Endothelial cell of umbilical vein (primary cell): ENCODE data around the gene KIAA1958. TPM values are rescaled to one million over a fixed set of nuclear protein-coding genes. Genes with fewer than 3 reads are reported as not detected.

Experiments used
- BruUV-seq: library from RNA; stranded (reverse); fragments of 400-500 nt; replicated peaks from 2 replicates; lab custom pipeline; 2021; lab: Mats Ljungman, UMichigan
- CTCF ChIA-PET: fragments of 300-600, 350-600 bp; sonication (Branson Sonifier 250); formaldehyde crosslinking; loops from one replicate; lab custom pipeline; 2021; ENCODE audit warnings: antibody characterized with exemption, inconsistent platforms; lab: Charles Lee
- POLR2A ChIA-PET: fragments of 300-600, 350-600 bp; sonication (Branson Sonifier 250); formaldehyde crosslinking; loops from one replicate; lab custom pipeline; 2021; ENCODE audit warnings: antibody characterized with exemption, inconsistent platforms; lab: Charles Lee
- DNase-seq: peaks from one replicate; pipeline ENCODE4 v3.0.0-alpha.2; 2011; ENCODE audit warnings: low read depth, low spot score
- FAIRE-seq: peaks from 2 replicates; lab custom pipeline; 2011; peaks lifted over from hg19 to GRCh38; lab: Jason Lieb, UNC
- H2AFZ ChIP-seq: 2 replicates; pipeline ENCODE4 v1.6.0; 2012; ENCODE audit warnings: low read depth, low read length, control low read depth, inconsistent platforms
- H3K27ac ChIP-seq: 2 replicates; pipeline ENCODE4 v1.5.1; 2011; ENCODE audit warnings: low read depth, mild to moderate bottlenecking, control low read depth, low read length, moderate library complexity; ENCODE audit not compliant: insufficient read depth
- H3K27me3 ChIP-seq, 2 experiments: 2 replicates each; pipeline versions ENCODE4 v1.6.0 to v1.6.1; 2011; ENCODE audit warnings: low read length in 2 of 2, mixed read lengths in 1 of 2; ENCODE audit not compliant: control insufficient read depth in 2 of 2, insufficient read depth in 2 of 2
- H3K36me3 ChIP-seq, 2 experiments: 2 replicates in 1 of 2; 3 replicates in 1 of 2; pipeline ENCODE4 v1.5.1; 2011; ENCODE audit warnings: low read length in 2 of 2, mild to moderate bottlenecking in 1 of 2, moderate library complexity in 1 of 2; ENCODE audit not compliant: control insufficient read depth in 2 of 2, insufficient read depth in 2 of 2; ENCODE audit errors: extremely low read depth in 1 of 2
- H3K4me1 ChIP-seq: 3 replicates; pipeline ENCODE4 v1.5.1; 2011; ENCODE audit warnings: mild to moderate bottlenecking, low read length; ENCODE audit not compliant: control insufficient read depth, insufficient read depth; ENCODE audit errors: extremely low read depth
- H3K4me2 ChIP-seq: 2 replicates; pipeline ENCODE4 v1.6.1; 2011; ENCODE audit warnings: low read length, control low read depth, mixed read lengths; ENCODE audit not compliant: insufficient read depth
- H3K4me3 ChIP-seq, 3 experiments: fragments of 200-600 bp in 1 of 3; sonication (generic), shearing (Covaris generic) in 1 of 3; replicated peaks in 1 of 3; 2 replicates each; pipeline ENCODE4 v1.5.1; 2011 to 2016; ENCODE audit warnings: control low read depth in 3 of 3, low read length in 3 of 3, mild to moderate bottlenecking in 2 of 3, inconsistent platforms in 1 of 3, low read depth in 1 of 3, moderate library complexity in 1 of 3; ENCODE audit not compliant: insufficient read depth in 1 of 3
- H3K79me2 ChIP-seq: 2 replicates; pipeline ENCODE4 v1.6.0; 2012; ENCODE audit warnings: low read length, inconsistent platforms; ENCODE audit not compliant: control insufficient read depth, insufficient read depth
- H3K9ac ChIP-seq: replicated peaks from 2 replicates; pipeline ENCODE3; 2011; ENCODE audit warnings: low read length, control low read depth; ENCODE audit not compliant: insufficient read depth; ENCODE audit errors: extremely low read depth
- H3K9me1 ChIP-seq: replicated peaks from 3 replicates; pipeline ENCODE4 v1.6.0; 2011; ENCODE audit warnings: mild to moderate bottlenecking, low read length; ENCODE audit not compliant: control insufficient read depth, insufficient read depth; ENCODE audit errors: extremely low read depth
- H3K9me3 ChIP-seq: replicated peaks from 2 replicates; pipeline ENCODE4 v1.5.1; 2012; ENCODE audit warnings: low read length, inconsistent platforms; ENCODE audit not compliant: control insufficient read depth, insufficient read depth
- H4K20me1 ChIP-seq: replicated peaks from 2 replicates; pipeline ENCODE3; 2011; ENCODE audit warnings: mild to moderate bottlenecking, low read length; ENCODE audit not compliant: control insufficient read depth, insufficient read depth; ENCODE audit errors: extremely low read depth
- CTCF ChIP-seq, 2 donors: IDR thresholded peaks; 1 replicate in 1 of 2; 2 replicates in 1 of 2; pipeline ENCODE4 v1.5.1; 2011; ENCODE audit warnings: low read length in 2 of 2, mild to moderate bottlenecking in 2 of 2, moderate library complexity in 2 of 2, control low read depth in 1 of 2, inconsistent platforms in 1 of 2, low read depth in 1 of 2; ENCODE audit not compliant: insufficient read depth in 1 of 2; ENCODE audit errors: extremely low read depth in 1 of 2
- EZH2 ChIP-seq: IDR thresholded peaks from 2 replicates; pipeline ENCODE4 v1.6.1; 2012; ENCODE audit warnings: borderline replicate concordance, low read depth, mild to moderate bottlenecking, moderate library complexity, low read length, inconsistent platforms; ENCODE audit not compliant: severe bottlenecking
- FOS ChIP-seq: IDR thresholded peaks from 2 replicates; pipeline ENCODE4 v1.6.1; 2011; ENCODE audit warnings: mild to moderate bottlenecking, low read length, moderate library complexity, borderline replicate concordance; ENCODE audit not compliant: insufficient read depth
- GATA2 ChIP-seq: IDR thresholded peaks from 2 replicates; pipeline ENCODE4 v1.7.0; 2011; ENCODE audit warnings: low read depth, mild to moderate bottlenecking, moderate library complexity, mixed read lengths, low read length; ENCODE audit not compliant: insufficient read length, insufficient read depth
- JUN ChIP-seq: IDR thresholded peaks from 2 replicates; pipeline ENCODE4 v1.6.1; 2011; ENCODE audit warnings: borderline replicate concordance, low read depth; ENCODE audit not compliant: insufficient read length, insufficient read depth
- MAX ChIP-seq: IDR thresholded peaks from 2 replicates; pipeline ENCODE4 v1.6.1; 2011; ENCODE audit not compliant: insufficient read depth, insufficient read length
- MYC ChIP-seq: IDR thresholded peaks from one replicate; pipeline ENCODE4 v1.6.1; 2011; ENCODE audit warnings: mild to moderate bottlenecking, low read depth, low read length
- POLR2A ChIP-seq: IDR thresholded peaks from 2 replicates; pipeline ENCODE4 v1.6.1; 2012; ENCODE audit warnings: low read depth, mild to moderate bottlenecking, control low read depth, low read length
- POLR2AphosphoS5 ChIP-seq: IDR thresholded peaks from 2 replicates; pipeline ENCODE4 v1.6.1; 2012; ENCODE audit warnings: low read depth, mild to moderate bottlenecking, control low read depth, low read length, moderate library complexity; ENCODE audit not compliant: insufficient read depth
- dilution Hi-C: fragments of 300-500 bp; cut with MboI; formaldehyde crosslinking; loops from one replicate; pipeline ENCODE4 v1.15.0; 2019; ENCODE audit warnings: low sequenced_read_pairs; ENCODE audit not compliant: extremely low pct_ligation_motif_present
- intact Hi-C: fragments of 100-400 bp; cut with micrococcal nuclease; formaldehyde crosslinking; loops from one replicate; pipeline ENCODE4 v1.10.0; 2022
- polyA plus RNA-seq, 4 experiments: library from polyadenylated mRNA; depleted of rRNA in 3 of 4; stranded (reverse) in 3 of 4; unstranded in 1 of 4; fragments of >200 nt; gene quantifications; 2 replicates each; pipeline versions ENCODE4 v1.2.1 to v1.2.3, GENCODE V29; 2011 to 2012; ENCODE audit warnings: missing spikeins in 1 of 4
- total RNA-seq: library from RNA; stranded (reverse); gene quantifications from 2 replicates; pipeline ENCODE4 v1.2.3, GENCODE V29; 2021

KIAA1958 gene
- total and polyA plus RNA-seq, 2 donors (not counting 3 experiments of a cell fraction or from before 2014, with no cell fraction given): 1.7 to 5.0 TPM

GRCh38 chr9:112533660-112534059 lies 47.0 kb downstream of the KIAA1958 start:
- DNase-seq (no peak), FAIRE-seq (no peak)
- H3K79me2 ChIP-seq: no peaks in the 10 kb centered on the region
- dilution Hi-C loops (no loop called here), intact Hi-C loops (no loop called here)
- H3K9me3 ChIP-seq: no peaks in the 10 kb centered on the region
- no peaks in the 10 kb centered on the region for H4K20me1 ChIP-seq
- H3K27ac ChIP-seq: no peak overlapping the region
- ChIA-PET POLR2A (no interaction called here), CTCF (no interaction called here)
- no peaks in the 10 kb centered on the region for H3K27me3 ChIP-seq
- no peak overlapping the region for H3K9ac ChIP-seq
- H3K36me3 ChIP-seq: no peaks in the 10 kb centered on the region
- H3K4me1 ChIP-seq: peaks cover 11% of the 10 kb centered on the region
- no peak overlapping the region for H3K4me3 ChIP-seq
- H3K4me2 ChIP-seq: no peak overlapping the region
- no peak overlapping the region for H2AFZ ChIP-seq
- BruUV-seq: no TSS peak
- H3K9me1 ChIP-seq: no peaks in the 10 kb centered on the region
- TF ChIP-seq POLR2A: no peak
- TF ChIP-seq GATA2: no peak
- no peak for TF ChIP-seq POLR2AphosphoS5
- TF ChIP-seq CTCF (IDR thresholded peaks at IDR 0.05; ENCODE audit: extremely low read depth in 1 of 2, insufficient read depth in 1 of 2, low read depth in 1 of 2, low read length in 2 of 2): no peak
- no peak for TF ChIP-seq EZH2
- TF ChIP-seq MYC: no peak
- no peak for TF ChIP-seq JUN
- TF ChIP-seq FOS: no peak
- no peak for TF ChIP-seq MAX
